ENCODE measurements around the gene CCDC28B. TPM values are rescaled to one million over a fixed set of nuclear protein-coding genes. Genes with fewer than 3 reads are reported as not detected.

Gene CCDC28B
- total RNA-seq, 2 experiments from 2014 or later, result 27.0 to 27.7 TPM

- H3K36me3 Mint-ChIP-seq (ENCODE audit: low read depth), result peaks cover 75% of the 10 kb centered on the region
- no peak for TF ChIP-seq CTCF (IDR thresholded peaks at IDR 0.05)
- ChIA-PET CTCF (no interaction called here), POLR2A (interaction anchor here (3.1 kb wide), 1 partner anchor 11 kb away, joined by 25 read pairs; the partner anchor contains the start of gene CCDC28B)
- no peak for ATAC-seq
- H3K27ac Mint-ChIP-seq, result no peak overlapping the region
- no peak overlapping the region for H3K4me3 Mint-ChIP-seq
- no peaks in the 10 kb centered on the region for H3K27me3 Mint-ChIP-seq
- intact Hi-C loops (cut with micrococcal nuclease), result no loop called here
- peaks cover 32% of the 10 kb centered on the region for H3K4me1 Mint-ChIP-seq (ENCODE audit: low read depth)
- DNase-seq, result no peak
- H3K9me3 Mint-ChIP-seq, result no peaks in the 10 kb centered on the region
These were observed 12.5 kb upstream of the CCDC28B start for GRCh38 chr1:32187850-32188249.

- no peak overlapping the region for H3K27ac Mint-ChIP-seq
- POLR2A ChIA-PET, result interaction anchor here (0.9 to 11.9 kb wide), 6 partner anchors 10 to 142 kb away, joined by 3 to 141 read pairs (median 5); partner anchors contain the start of genes IQCC and TXLNA
These were observed 8.0 kb upstream of the CCDC28B start for GRCh38 chr1:32192220-32192948.

GRCh38 chr1:32194984-32195383, 5.4 kb upstream of the CCDC28B start:
- Mint-ChIP-seq H3K9me3 (no peaks in the 10 kb centered on the region), H3K4me3 (no peak overlapping the region), H3K36me3 (ENCODE audit: low read depth) (peaks cover 67% of the 10 kb centered on the region), H3K4me1 (ENCODE audit: low read depth) (peaks cover 62% of the 10 kb centered on the region), H3K27me3 (no peaks in the 10 kb centered on the region), H3K27ac (no peak overlapping the region)
- POLR2A ChIA-PET, result interaction anchor here (1.2 to 11.9 kb wide), 5 partner anchors 12 to 54 kb away, joined by 3 to 141 read pairs (median 5); partner anchors contain the start of genes IQCC and TXLNA
- ATAC-seq (no peak), DNase-seq (no peak)
- CTCF ChIA-PET, result interaction anchor here (1.1 to 1.9 kb wide), 2 partner anchors 20 to 218 kb away, joined by 3 to 4 read pairs; no protein-coding TSS in a partner anchor
- no peak for TF ChIP-seq CTCF (IDR thresholded peaks at IDR 0.05)
- intact Hi-C loops (cut with micrococcal nuclease), result no loop called here

More at GRCh38 chr1:32192220-32192948, 8.0 kb upstream of the CCDC28B start:
- TF ChIP-seq CTCF (IDR thresholded peaks at IDR 0.05), result no peak
- DNase-seq (no peak), ATAC-seq (no peak)
- Mint-ChIP-seq H3K9me3 (no peaks in the 10 kb centered on the region), H3K27me3 (no peaks in the 10 kb centered on the region), H3K4me3 (no peak overlapping the region), H3K36me3 (ENCODE audit: low read depth) (peaks cover 87% of the 10 kb centered on the region), H3K4me1 (ENCODE audit: low read depth) (peaks cover 45% of the 10 kb centered on the region)
- intact Hi-C loops (cut with micrococcal nuclease), result no loop called here
- CTCF ChIA-PET, result interaction anchor here (0.7 to 1.5 kb wide), 2 partner anchors 10 to 16 kb away, joined by 3 to 5 read pairs; no protein-coding TSS in a partner anchor

- DNase-seq (no peak), ATAC-seq (no peak)
- intact Hi-C loops (cut with micrococcal nuclease), result no loop called here
- CTCF ChIA-PET, result interaction anchor here (0.8 to 1.9 kb wide), 3 partner anchors 20 to 218 kb away, joined by 3 to 4 read pairs (median 3); no protein-coding TSS in a partner anchor
- no peaks in the 10 kb centered on the region for H3K27me3 Mint-ChIP-seq
- H3K4me1 Mint-ChIP-seq (ENCODE audit: low read depth), result peaks cover 66% of the 10 kb centered on the region
- H3K4me3 Mint-ChIP-seq, result no peak overlapping the region
- H3K36me3 Mint-ChIP-seq (ENCODE audit: low read depth), result peaks cover 61% of the 10 kb centered on the region
- no peaks in the 10 kb centered on the region for H3K9me3 Mint-ChIP-seq
- POLR2A ChIA-PET, result interaction anchor here (1.5 to 11.9 kb wide), 3 partner anchors 11 to 32 kb away, joined by 3 to 141 read pairs (median 35); partner anchors contain the start of genes IQCC and TXLNA
- no peak for TF ChIP-seq CTCF (IDR thresholded peaks at IDR 0.05)
- no peak overlapping the region for H3K27ac Mint-ChIP-seq
These were observed 4.9 kb upstream of the CCDC28B start for GRCh38 chr1:32195531-32195930.
